ENCODE results near the gene IL11RA.

- TF ChIP-seq POLR2AphosphoS5 (IDR thresholded peaks at IDR 0.05) (no peak), EP300 (IDR thresholded peaks at IDR 0.05) (no peak)
These were observed 616 bp downstream of the IL11RA start for GRCh38 chr9:34652602-34653000.

Data from sigmoid colon (tissue), 4 donors.